ENCODE results near the gene MEGF9. TPM values are rescaled to one million over a fixed set of nuclear protein-coding genes. Genes with fewer than 3 reads are reported as not detected.

Gene MEGF9
- total and polyA plus RNA-seq, 4 donors: 15.5 to 27.4 (median 19.3) TPM

GRCh38 chr9:120680579-120680978 lies 33.7 kb downstream of the MEGF9 start:
- no peak overlapping the region for H3K27ac ChIP-seq (ENCODE audit: low read depth in 1 of 2, low read length in 2 of 2)

GRCh38 chr9:120680161-120680560 lies 34.1 kb downstream of the MEGF9 start:
- 96% methylated on average over 4 of the region's 4 CpGs for WGBS
- DNase-seq (ENCODE audit: low spot score): no peak
- TF ChIP-seq EGR1 (IDR thresholded peaks at IDR 0.05; ENCODE audit: low read depth in 2 of 2): no peak
- no peak for TF ChIP-seq YY1 (IDR thresholded peaks at IDR 0.05)
- TF ChIP-seq ATF3 (IDR thresholded peaks at IDR 0.05): no peak
- no peak for TF ChIP-seq SP1 (IDR thresholded peaks at IDR 0.05)
- no peak for TF ChIP-seq HNF4A (conservative IDR thresholded peaks at IDR 0.05)
- TF ChIP-seq ZBTB33 (IDR thresholded peaks at IDR 0.05): no peak
- TF ChIP-seq TAF1 (conservative IDR thresholded peaks at IDR 0.05): no peak
- TF ChIP-seq GABPA (IDR thresholded peaks at IDR 0.05 in 1 of 2, conservative IDR thresholded peaks at IDR 0.05 in 1 of 2): no peak
- no peak overlapping the region for H3K9ac ChIP-seq (ENCODE audit: low read depth in 1 of 2, low read length in 2 of 2)
- H3K36me3 ChIP-seq (ENCODE audit: control insufficient read depth in 4 of 4, insufficient read depth in 3 of 4, low read depth in 1 of 4, low read length in 3 of 4): no peaks in the 10 kb centered on the region
- H3K4me3 ChIP-seq (ENCODE audit: low read depth in 1 of 3, low read length in 3 of 3): no peak overlapping the region
- no peaks in the 10 kb centered on the region for H3K27me3 ChIP-seq (ENCODE audit: control insufficient read depth in 4 of 4, insufficient read depth in 4 of 4, low read length in 3 of 4)
- peaks cover 0 to 20% (median 3%) of the 10 kb centered on the region in 4 donors for H3K4me1 ChIP-seq (ENCODE audit: control insufficient read depth in 4 of 4, insufficient read depth in 4 of 4, low read length in 3 of 4)
- H3K27ac ChIP-seq (ENCODE audit: low read depth in 1 of 2, low read length in 2 of 2): no peak overlapping the region
- H3K9me3 ChIP-seq (ENCODE audit: control insufficient read depth in 4 of 4, low read length in 3 of 4): no peaks in the 10 kb centered on the region

More at GRCh38 chr9:120680579-120680978, 33.7 kb downstream of the MEGF9 start:
- H3K9ac ChIP-seq (ENCODE audit: low read depth in 1 of 2, low read length in 2 of 2): no peak overlapping the region
- TF ChIP-seq RXRA (IDR thresholded peaks at IDR 0.05) (no peak), HNF4G (IDR thresholded peaks at IDR 0.05) (no peak), HNF4A (conservative IDR thresholded peaks at IDR 0.05) (peak in 1 of 2 donors; percentile 4), SP1 (IDR thresholded peaks at IDR 0.05) (no peak)
- no peaks in the 10 kb centered on the region for H3K27me3 ChIP-seq (ENCODE audit: control insufficient read depth in 4 of 4, insufficient read depth in 4 of 4, low read length in 3 of 4)
- no peak overlapping the region for H3K4me3 ChIP-seq (ENCODE audit: low read depth in 1 of 3, low read length in 3 of 3)
- DNase-seq (ENCODE audit: low spot score): no peak
- no peaks in the 10 kb centered on the region for H3K36me3 ChIP-seq (ENCODE audit: control insufficient read depth in 4 of 4, insufficient read depth in 3 of 4, low read depth in 1 of 4, low read length in 3 of 4)
- WGBS: 81% methylated on average over 4 of the region's 4 CpGs
- H3K4me1 ChIP-seq (ENCODE audit: control insufficient read depth in 4 of 4, insufficient read depth in 4 of 4, low read length in 3 of 4): peaks cover 0 to 20% (median 5%) of the 10 kb centered on the region in 4 donors
- H3K9me3 ChIP-seq (ENCODE audit: control insufficient read depth in 4 of 4, low read length in 3 of 4): no peaks in the 10 kb centered on the region

- no peak for TF ChIP-seq REST (IDR thresholded peaks at IDR 0.05)
- no peak for TF ChIP-seq SP1 (IDR thresholded peaks at IDR 0.05)
- Histone ChIP-seq H3K4me3 (ENCODE audit: low read depth in 1 of 3, low read length in 3 of 3) (no peak overlapping the region), H3K9ac (ENCODE audit: low read depth in 1 of 2, low read length in 2 of 2) (no peak overlapping the region), H3K4me1 (ENCODE audit: control insufficient read depth in 4 of 4, insufficient read depth in 4 of 4, low read length in 3 of 4) (peaks cover 0 to 10% (median 2%) of the 10 kb centered on the region in 4 donors), H3K36me3 (ENCODE audit: control insufficient read depth in 4 of 4, insufficient read depth in 3 of 4, low read depth in 1 of 4, low read length in 3 of 4) (no peaks in the 10 kb centered on the region), H3K27ac (ENCODE audit: low read depth in 1 of 2, low read length in 2 of 2) (no peak overlapping the region), H3K27me3 (ENCODE audit: control insufficient read depth in 4 of 4, insufficient read depth in 4 of 4, low read length in 3 of 4) (no peaks in the 10 kb centered on the region), H3K9me3 (ENCODE audit: control insufficient read depth in 4 of 4, low read length in 3 of 4) (no peaks in the 10 kb centered on the region)
- no peak for DNase-seq (ENCODE audit: low spot score)
- WGBS: 83% methylated on average over 1 of the region's 1 CpG
Measured at GRCh38 chr9:120677965-120678364, 36.3 kb downstream of the MEGF9 start.
